ENCODE measurements around the gene PLA2G6. TPM values are rescaled to one million over a fixed set of nuclear protein-coding genes. Genes with fewer than 3 reads are reported as not detected.

The PLA2G6 gene
- total and polyA plus RNA-seq, 2 of the 8 experiments (the other 6 are each of a cell fraction or from before 2014, with no cell fraction given) = 13.2 to 21.0 TPM

GRCh38 chr22:38104084-38104483 lies 77.5 kb downstream of the PLA2G6 start:
- POLR2A ChIA-PET (ENCODE audit: partially characterized antibody) = interaction anchor here (1.0 to 1.2 kb wide), 4 partner anchors 10 to 52 kb away, joined by 3 to 4 read pairs (median 4); no protein-coding TSS in a partner anchor
- WGBS, 2 experiments (ENCODE audit: extremely low coverage in 1 of 2, insufficient coverage in 1 of 2, insufficient read length in 1 of 2, insufficient replicate concordance in 2 of 2, low coverage in 1 of 2, low lambda C conversion rate in 2 of 2, missing lambda C conversion rate in 1 of 2) = 72% methylated on average over 6 of the region's 6 CpGs; no CpG with 5 or more reads in 1 of the 2 experiments
- no peaks in the 10 kb centered on the region for H3K36me3 ChIP-seq (ENCODE audit: control insufficient read depth in 2 of 4, insufficient read depth in 4 of 4, low read length in 3 of 4)
- TF ChIP-seq RXRA (IDR thresholded peaks at IDR 0.05; ENCODE audit: insufficient read depth, low read depth, low read length) (no peak), SIRT6 (IDR thresholded peaks at IDR 0.05; ENCODE audit: low read length) (no peak), GABPA (IDR thresholded peaks at IDR 0.05; ENCODE audit: borderline replicate concordance, insufficient read depth, low read length) (peak; percentile 43; the same call in 1 of the 2 replicates), RBBP5 (IDR thresholded peaks at IDR 0.05; ENCODE audit: borderline replicate concordance, low read depth, low read length) (no peak), SP4 (IDR thresholded peaks at IDR 0.05; ENCODE audit: low read length) (no peak), EZH2 (IDR thresholded peaks at IDR 0.05; ENCODE audit: low read depth, low read length, severe bottlenecking) (no peak), KDM5A (IDR thresholded peaks at IDR 0.05; ENCODE audit: low read length) (no peak), CTBP2 (IDR thresholded peaks at IDR 0.05; ENCODE audit: borderline replicate concordance, insufficient read depth, insufficient read length, low read length) (no peak)

More at GRCh38 chr22:38104084-38104483, 77.5 kb downstream of the PLA2G6 start:
- Histone ChIP-seq H3K27me3 (replicated peaks in 1 of 4; ENCODE audit: control insufficient read depth in 3 of 4, extremely low read depth in 1 of 4, insufficient read depth in 3 of 4, low read length in 3 of 4) (no peaks in the 10 kb centered on the region), H3K79me2 (ENCODE audit: control insufficient read depth in 1 of 2, insufficient read depth in 2 of 2, low read length in 2 of 2) (no peaks in the 10 kb centered on the region), H2AFZ (ENCODE audit: low read length) (no peak overlapping the region), H3K9ac (replicated peaks in 1 of 4; ENCODE audit: extremely low read depth in 1 of 4, low read depth in 3 of 4, low read length in 3 of 4) (no peak overlapping the region), H3K4me1 (replicated peaks in 1 of 4; ENCODE audit: control insufficient read depth in 3 of 4, insufficient read depth in 4 of 4, low read length in 3 of 4) (no peaks in the 10 kb centered on the region), H3K9me3 (ENCODE audit: insufficient read depth in 2 of 2, low read depth in 1 of 2, low read length in 1 of 2) (no peaks in the 10 kb centered on the region), H2BK15ac (ENCODE audit: low read length) (no peak overlapping the region), H3K4ac (replicated peaks; ENCODE audit: insufficient read length, low read depth, low read length) (no peak overlapping the region), H3K23ac (ENCODE audit: insufficient read length) (no peak overlapping the region), H4K91ac (replicated peaks; ENCODE audit: insufficient read length, low read length) (no peak overlapping the region), H3K14ac (ENCODE audit: insufficient read length) (no peak overlapping the region), H3K56ac (replicated peaks; ENCODE audit: insufficient read length, low read depth, low read length) (no peak overlapping the region), H2BK120ac (replicated peaks; ENCODE audit: low read depth, low read length) (no peak overlapping the region), H2BK5ac (ENCODE audit: low read depth, low read length) (no peak overlapping the region), H3K79me1 (ENCODE audit: low read depth, low read length) (no peaks in the 10 kb centered on the region), H4K20me1 (replicated peaks in 1 of 2; ENCODE audit: control insufficient read depth in 1 of 2, insufficient read depth in 2 of 2, low read length in 2 of 2) (peaks cover 0 to 2% of the 10 kb centered on the region in 2 experiments), H3K27ac (ENCODE audit: low read depth, low read length) (no peak overlapping the region), H2AK5ac (ENCODE audit: low read depth, low read length) (no peak overlapping the region), H4K8ac (ENCODE audit: extremely low read depth, insufficient read depth, low read length) (no peak overlapping the region), H3K4me3 (ENCODE audit: extremely low read depth in 1 of 4, insufficient read depth in 2 of 4, low read depth in 3 of 4, low read length in 4 of 4) (no peak overlapping the region), H4K5ac (ENCODE audit: insufficient read length, low read depth, low read length) (no peak overlapping the region), H2BK12ac (ENCODE audit: low read depth, low read length) (no peak overlapping the region), H3K23me2 (ENCODE audit: low read depth, low read length) (0 out of 2 replicates have a peak, but pooled peaks cover 1% of the 10 kb centered on the region), H3K18ac (ENCODE audit: extremely low read depth, low read length) (no peak overlapping the region), H2BK20ac (ENCODE audit: low read length) (no peak overlapping the region), H3K4me2 (ENCODE audit: insufficient read depth in 1 of 2, low read depth in 2 of 2, low read length in 2 of 2) (no peak overlapping the region)
- CTCF ChIA-PET (ENCODE audit: partially characterized antibody) = interaction anchor here (0.6 to 13.7 kb wide), 20 partner anchors 7 to 468 kb away, joined by 3 to 264 read pairs (median 4); partner anchors contain the start of genes BAIAP2L2, PICK1 and SLC16A8
- peak; percentile 83 for FAIRE-seq
- peak in 1 of 2 experiments; percentile 65 for DNase-seq (ENCODE audit: low read depth in 1 of 2, low spot score in 2 of 2)
